Mucosa of descending colon (tissue), 3 donors: ENCODE measurements around the gene ASXL3. TPM values are rescaled to one million over a fixed set of nuclear protein-coding genes. Genes with fewer than 3 reads are reported as not detected.

Source experiments
- ATAC-seq: fragments of 200-7000 bp; cut with Tn5 transposase; one replicate; pipeline ENCODE4 v1.9.1; 2020; ENCODE audit warnings: mild to moderate bottlenecking, moderate library complexity
- DNase-seq, 3 donors: peaks; one replicate each; pipeline ENCODE4 v3.0.0-alpha.2; 2020
- H3K36me3 ChIP-seq: fragments of 200-600 bp; one replicate; pipeline ENCODE4 v1.8.0; 2021; ENCODE audit warnings: low read depth, mild to moderate bottlenecking
- H3K4me1 ChIP-seq: fragments of 200-600 bp; one replicate; pipeline ENCODE4 v1.8.0; 2021; ENCODE audit warnings: low read depth, mild to moderate bottlenecking
- H3K4me3 ChIP-seq: fragments of 200-600 bp; one replicate; pipeline ENCODE4 v1.8.0; 2021; ENCODE audit warnings: mild to moderate bottlenecking
- H3K9me3 ChIP-seq: fragments of 200-600 bp; one replicate; pipeline ENCODE4 v1.8.0; 2021; ENCODE audit warnings: mild to moderate bottlenecking
- CTCF ChIP-seq: fragments of 200-600 bp; IDR thresholded peaks from one replicate; pipeline ENCODE4 v1.8.0; 2022; ENCODE audit warnings: antibody characterized with exemption, mild to moderate bottlenecking
- intact Hi-C, 2 donors: fragments of 100-400 bp; cut with DNase I in 1 of 2; cut with micrococcal nuclease in 1 of 2; formaldehyde crosslinking; loops; one replicate each; pipeline versions ENCODE4 v1.11.0 to v1.11.1; 2022; cut with DNase I, micrococcal nuclease
- total RNA-seq, 3 donors: library from RNA; stranded (reverse); fragmentation: NEBNext Ultra II Directional in 2 of 3; extraction: Animal tissue kit (Norgen Biotek cat#: 25700) in 2 of 3; gene quantifications; one replicate each; pipeline versions ENCODE4 v1.2.1 to v1.2.4, GENCODE V29; 2021 to 2023
- donor health status: DM: no; HTN: no; CAD: no; lungs with moderate emphysema.
- donor health status: DM: no; HTN: no; CAD: no.
- donor health status: DM: no; HTN: yes; CAD: no.

Gene ASXL3
- total RNA-seq, 3 donors from 2014 or later = 2.4 to 8.5 (median 4.0) TPM

- no peaks in the 10 kb centered on the region for H3K9me3 ChIP-seq
- DNase-seq = peak; percentile 49 to 65 (median 49)
- intact Hi-C loops = no loop called here
- H3K4me3 ChIP-seq = peak overlapping the region; percentile 43
- ATAC-seq = peak; percentile 63
- no peak for TF ChIP-seq CTCF
- H3K4me1 ChIP-seq = peaks cover 3% of the 10 kb centered on the region
- no peaks in the 10 kb centered on the region for H3K36me3 ChIP-seq
These were observed 714 bp downstream of the ASXL3 start for GRCh38 chr18:33578518-33579348.

GRCh38 chr18:33579349-33580215, 1.6 kb downstream of the ASXL3 start:
- Histone ChIP-seq H3K9me3 (no peaks in the 10 kb centered on the region), H3K4me3 (peak overlapping the region; percentile 43), H3K4me1 (peaks cover 3% of the 10 kb centered on the region), H3K36me3 (no peaks in the 10 kb centered on the region)
- DNase-seq (no peak), ATAC-seq (peak; percentile 68)
- no peak for TF ChIP-seq CTCF
- intact Hi-C loops = no loop called here

- Histone ChIP-seq H3K4me3 (no peak overlapping the region), H3K4me1 (peaks cover 3% of the 10 kb centered on the region), H3K36me3 (no peaks in the 10 kb centered on the region), H3K9me3 (no peaks in the 10 kb centered on the region)
- DNase-seq = no peak
- no peak for TF ChIP-seq CTCF
- intact Hi-C loops = no loop called here
- no peak for ATAC-seq
These were observed 2.5 kb downstream of the ASXL3 start for GRCh38 chr18:33580546-33580945.

- H3K4me1 ChIP-seq = peaks cover 3% of the 10 kb centered on the region
- H3K4me3 ChIP-seq = no peak overlapping the region
- no peak for TF ChIP-seq CTCF
- H3K9me3 ChIP-seq = no peaks in the 10 kb centered on the region
- ATAC-seq (no peak), DNase-seq (no peak)
- H3K36me3 ChIP-seq = no peaks in the 10 kb centered on the region
- intact Hi-C loops = no loop called here
These were observed 3.8 kb downstream of the ASXL3 start for GRCh38 chr18:33581856-33582255.

GRCh38 chr18:33583901-33584300, 5.9 kb downstream of the ASXL3 start:
- no peak for ATAC-seq
- no peaks in the 10 kb centered on the region for H3K36me3 ChIP-seq
- peaks cover 3% of the 10 kb centered on the region for H3K4me1 ChIP-seq
- TF ChIP-seq CTCF = no peak
- intact Hi-C loops = no loop called here
- no peaks in the 10 kb centered on the region for H3K9me3 ChIP-seq
- H3K4me3 ChIP-seq = no peak overlapping the region
- no peak for DNase-seq
